ENCODE measurements around the gene PLA2G2E.

GRCh38 chr1:19922015-19922688 lies 1.3 kb downstream of the PLA2G2E start:
- TF ChIP-seq CTCF (conservative IDR thresholded peaks at IDR 0.05 in 1 of 2, IDR thresholded peaks at IDR 0.05 in 1 of 2; ENCODE audit: extremely low read depth in 1 of 2, insufficient read depth in 1 of 2, low read depth in 1 of 2, low read length in 2 of 2) (no peak), EZH2 (IDR thresholded peaks at IDR 0.05; ENCODE audit: borderline replicate concordance, low read length) (no peak)

Measured in mammary epithelial cell (primary cell).